Heart left ventricle (tissue), 16 donors: ENCODE results near the gene ATP1A1. TPM values are rescaled to one million over a fixed set of nuclear protein-coding genes. Genes with fewer than 3 reads are reported as not detected.

Source experiments
- ATAC-seq, 4 donors: fragments of 200-7000 bp; cut with Tn5 transposase; one replicate each; pipeline ENCODE4 v1.9.1; 2020 to 2022; ENCODE audit warnings: moderate library complexity in 4 of 4, mild to moderate bottlenecking in 3 of 4, moderate number of reproducible peaks in 1 of 4
- DNase-seq, 5 donors: peaks; one replicate each; pipeline ENCODE4 v3.0.0-alpha.2; 2020
- H3K27ac ChIP-seq, 12 donors: fragments of 200-600 bp; sonication (generic) in 4 of 12; one replicate each; pipeline versions ENCODE4 v1.5.0 to v1.8.0; 2016 to 2022; ENCODE audit warnings: mild to moderate bottlenecking in 2 of 12
- H3K27me3 ChIP-seq, 9 donors: fragments of 200-600 bp; sonication (generic) in 2 of 9; one replicate each; pipeline versions ENCODE4 v1.5.1 to v1.8.0; 2016 to 2022; ENCODE audit warnings: mild to moderate bottlenecking in 3 of 9
- H3K36me3 ChIP-seq, 9 donors: fragments of 200-600 bp; sonication (generic) in 2 of 9; one replicate each; pipeline versions ENCODE4 v1.5.0 to v1.8.0; 2018 to 2022; ENCODE audit warnings: mild to moderate bottlenecking in 2 of 9
- H3K4me1 ChIP-seq, 12 donors: fragments of 200-600 bp; sonication (generic) in 4 of 12; one replicate each; pipeline versions ENCODE4 v1.5.0 to v1.8.0; 2016 to 2022; ENCODE audit warnings: mild to moderate bottlenecking in 3 of 12
- H3K4me3 ChIP-seq, 12 donors: fragments of 200-600 bp; sonication (generic) in 4 of 12; one replicate each; pipeline versions ENCODE4 v1.5.0 to v1.8.0; 2017 to 2022; ENCODE audit warnings: mild to moderate bottlenecking in 9 of 12, moderate library complexity in 4 of 12
- H3K9me3 ChIP-seq, 12 donors: fragments of 200-600 bp; sonication (generic) in 4 of 12; one replicate each; pipeline versions ENCODE4 v1.5.0 to v1.8.0; 2016 to 2022; ENCODE audit warnings: mild to moderate bottlenecking in 1 of 12
- POLR2A ChIP-seq, 2 donors: fragments of 450-650 bp; IDR thresholded peaks; one replicate each; pipeline ENCODE4 v1.6.1; 2017; ENCODE audit warnings: antibody characterized with exemption in 2 of 2, mild to moderate bottlenecking in 2 of 2, moderate library complexity in 2 of 2
- WGBS, 4 donors: extraction: QIAGEN DNeasy Blood & Tissue Kit in 2 of 4; methylation state at CpG; one replicate each; pipeline versions ENCODE4 v1.1.5 to v1.1.7; 2013 to 2018; 5-methylcytosine and 5-hydroxymethylcytosine counted together
- intact Hi-C, 10 donors: fragments of 100-400 bp; cut with DNase I; formaldehyde crosslinking; loops; one replicate each; pipeline versions ENCODE4 v1.11.1 to v1.14.2; 2022
- polyA plus RNA-seq, 2 donors: library from polyadenylated mRNA; stranded (reverse); fragments of 200-250 nt; gene quantifications; one replicate each; pipeline ENCODE4 v1.2.3, GENCODE V29; 2013
- total RNA-seq, 9 donors: library from RNA; depleted of rRNA in 2 of 9; stranded (reverse); fragments of >200 nt in 2 of 9; fragmentation: NEBNext Ultra II Directional in 3 of 9; extraction: Animal tissue kit (Norgen Biotek cat#: 25700) in 3 of 9; gene quantifications; one replicate each; pipeline versions ENCODE4 v1.1.0 to v1.2.4, GENCODE V29; 2016 to 2023
- TF ChIP-seq, protein P1 (sequence below), 12 donors: fragments of 200-600 bp; sonication (generic) in 4 of 12; IDR thresholded peaks; one replicate each; pipeline versions ENCODE4 v1.5.0 to v1.8.0; 2018 to 2022; ENCODE audit warnings: antibody characterized with exemption in 12 of 12, mild to moderate bottlenecking in 5 of 12
- donor health status: ischemic (EF 13 %, LVEDD 7.1; RV severe dilation, severe dysfunction).
- donor health status: healthy with polysubstance abuse.
- donor health status: DM: no; HTN: yes; CAD: no.
- donor health status: DM: no; HTN: no; CAD: no.
- donor health status: ischemic (EF 25% LVEDD 6.9; RV normal size, moderate dysfunction).
- donor health status: ischemic (EF 25% LVEDD 5.7; RV mildly dilated, moderate dysfunction).
- donor health status: healthy.
- donor health status: DM: yes; HTN: yes; CAD: no.
- donor health status: ischemic (EF 35%, LVEDD 5.7; RV mildly dilated, moderate dysfunction).
- donor health status: nonischemic (EF 11% LVEDD 7.7; RV severe dilation, severe dysfunction).
- donor health status: DM: yes; HTN: yes; CAD: no.
- donor health status: PGD.
- donor health status: ischemic (EF 29% LVEDD 5.4; RV normal size, mild dysfunction).
- donor health status: nonischemic (EF 23%, LVEDD 6.1; RV moderate dilation, normal function).

Gene ATP1A1
- total and polyA plus RNA-seq, 11 donors: 115 to 896 (median 241) TPM

DNA sequence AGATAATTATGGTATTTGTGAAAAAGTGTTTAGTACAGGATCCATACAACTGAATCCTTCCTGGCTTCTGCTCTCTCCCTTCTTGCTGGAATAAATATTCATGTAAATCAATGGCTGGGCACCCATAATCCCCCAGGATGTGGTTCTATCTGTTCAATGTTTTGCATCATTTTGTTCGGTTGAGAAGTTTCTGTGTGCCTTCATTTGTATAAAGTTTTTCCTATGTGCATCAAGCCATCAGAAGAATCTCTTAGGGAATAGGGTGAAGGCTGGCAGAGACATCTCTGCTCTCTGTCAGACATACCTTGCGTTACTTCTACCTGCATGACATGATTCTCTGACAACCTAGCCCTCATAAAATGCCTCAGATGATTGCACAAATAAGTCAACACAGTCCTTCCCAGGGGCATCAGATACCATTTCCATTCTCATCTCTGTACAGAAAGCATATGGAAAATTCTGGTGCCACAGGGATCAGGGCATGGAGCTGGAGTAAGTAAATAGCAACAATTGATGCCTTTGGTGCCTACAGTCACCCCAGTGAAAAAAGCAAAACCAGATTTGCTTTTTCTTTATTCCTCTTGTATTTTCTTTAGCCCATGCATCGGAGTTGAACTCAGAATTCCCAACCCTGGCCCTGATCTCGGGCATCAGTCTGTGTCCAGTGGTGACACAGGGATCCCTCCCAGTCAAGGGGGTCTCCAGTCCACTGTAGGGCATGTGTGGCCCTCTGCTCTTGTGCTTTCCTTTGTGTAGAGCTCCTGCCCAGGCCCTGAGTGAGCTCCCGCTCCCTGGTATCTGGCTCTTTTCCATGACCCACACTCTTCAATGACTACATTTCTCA, 39.7 kb upstream of the ATP1A1 start:
- Histone ChIP-seq H3K36me3 (no peaks in the 10 kb centered on the region), H3K4me3 (no peak overlapping the region), H3K27ac (no peak overlapping the region), H3K27me3 (no peaks in the 10 kb centered on the region), H3K4me1 (peaks cover 0 to 21% (median 9%) of the 10 kb centered on the region in 12 donors), H3K9me3 (no peaks in the 10 kb centered on the region)
- DNase-seq: no peak
- TF ChIP-seq POLR2A (IDR thresholded peaks at IDR 0.05): no peak
- TF ChIP-seq, protein P1, sequence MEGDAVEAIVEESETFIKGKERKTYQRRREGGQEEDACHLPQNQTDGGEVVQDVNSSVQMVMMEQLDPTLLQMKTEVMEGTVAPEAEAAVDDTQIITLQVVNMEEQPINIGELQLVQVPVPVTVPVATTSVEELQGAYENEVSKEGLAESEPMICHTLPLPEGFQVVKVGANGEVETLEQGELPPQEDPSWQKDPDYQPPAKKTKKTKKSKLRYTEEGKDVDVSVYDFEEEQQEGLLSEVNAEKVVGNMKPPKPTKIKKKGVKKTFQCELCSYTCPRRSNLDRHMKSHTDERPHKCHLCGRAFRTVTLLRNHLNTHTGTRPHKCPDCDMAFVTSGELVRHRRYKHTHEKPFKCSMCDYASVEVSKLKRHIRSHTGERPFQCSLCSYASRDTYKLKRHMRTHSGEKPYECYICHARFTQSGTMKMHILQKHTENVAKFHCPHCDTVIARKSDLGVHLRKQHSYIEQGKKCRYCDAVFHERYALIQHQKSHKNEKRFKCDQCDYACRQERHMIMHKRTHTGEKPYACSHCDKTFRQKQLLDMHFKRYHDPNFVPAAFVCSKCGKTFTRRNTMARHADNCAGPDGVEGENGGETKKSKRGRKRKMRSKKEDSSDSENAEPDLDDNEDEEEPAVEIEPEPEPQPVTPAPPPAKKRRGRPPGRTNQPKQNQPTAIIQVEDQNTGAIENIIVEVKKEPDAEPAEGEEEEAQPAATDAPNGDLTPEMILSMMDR (IDR thresholded peaks at IDR 0.05): no peak
- 92 to 97% (median 96%) methylated on average over 5 of the region's 5 CpGs for WGBS, 4 donors
- no peak for ATAC-seq
- intact Hi-C loops: no loop called here

DNA sequence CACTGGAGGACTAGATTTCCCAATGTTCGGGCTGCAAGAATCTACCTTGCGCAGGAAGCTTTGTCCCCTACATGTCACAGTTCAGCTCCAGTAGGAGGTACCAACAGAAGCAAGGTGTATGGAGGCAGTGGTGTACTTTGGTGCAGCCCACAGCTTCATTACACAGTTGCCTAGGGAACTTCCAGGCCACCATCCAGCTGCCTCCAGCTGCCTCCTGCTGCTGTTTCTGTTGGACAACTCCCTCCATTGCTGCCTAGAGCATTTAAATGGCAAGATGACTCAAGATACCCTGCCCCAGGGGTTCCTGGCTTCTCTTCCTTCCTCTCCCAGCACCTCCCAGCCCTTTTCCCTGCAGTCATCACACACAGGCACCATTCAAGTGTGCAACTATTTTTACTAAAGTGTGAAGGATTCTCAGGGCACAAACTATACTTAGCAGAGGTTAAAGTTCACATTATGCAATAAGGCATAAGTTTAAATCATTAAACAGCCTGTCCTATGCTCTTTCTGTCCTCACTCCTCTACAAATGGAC, 39.0 kb upstream of the ATP1A1 start:
- intact Hi-C loops: no loop called here
- H3K9me3 ChIP-seq: no peaks in the 10 kb centered on the region
- peak in 3 of 4 donors; percentile 65 to 90 (median 81) for ATAC-seq
- H3K4me3 ChIP-seq: no peak overlapping the region
- TF ChIP-seq, protein P1 (IDR thresholded peaks at IDR 0.05): no peak
- no peak for TF ChIP-seq POLR2A (IDR thresholded peaks at IDR 0.05)
- no peak overlapping the region for H3K27ac ChIP-seq
- H3K36me3 ChIP-seq: no peaks in the 10 kb centered on the region
- WGBS, 4 donors: 81 to 96% (median 96%) methylated on average over 2 of the region's 2 CpGs
- H3K27me3 ChIP-seq: no peaks in the 10 kb centered on the region
- peaks cover 0 to 21% (median 9%) of the 10 kb centered on the region in 12 donors for H3K4me1 ChIP-seq
- peak in 3 of 5 donors; percentile 34 to 70 (median 68) for DNase-seq

DNA sequence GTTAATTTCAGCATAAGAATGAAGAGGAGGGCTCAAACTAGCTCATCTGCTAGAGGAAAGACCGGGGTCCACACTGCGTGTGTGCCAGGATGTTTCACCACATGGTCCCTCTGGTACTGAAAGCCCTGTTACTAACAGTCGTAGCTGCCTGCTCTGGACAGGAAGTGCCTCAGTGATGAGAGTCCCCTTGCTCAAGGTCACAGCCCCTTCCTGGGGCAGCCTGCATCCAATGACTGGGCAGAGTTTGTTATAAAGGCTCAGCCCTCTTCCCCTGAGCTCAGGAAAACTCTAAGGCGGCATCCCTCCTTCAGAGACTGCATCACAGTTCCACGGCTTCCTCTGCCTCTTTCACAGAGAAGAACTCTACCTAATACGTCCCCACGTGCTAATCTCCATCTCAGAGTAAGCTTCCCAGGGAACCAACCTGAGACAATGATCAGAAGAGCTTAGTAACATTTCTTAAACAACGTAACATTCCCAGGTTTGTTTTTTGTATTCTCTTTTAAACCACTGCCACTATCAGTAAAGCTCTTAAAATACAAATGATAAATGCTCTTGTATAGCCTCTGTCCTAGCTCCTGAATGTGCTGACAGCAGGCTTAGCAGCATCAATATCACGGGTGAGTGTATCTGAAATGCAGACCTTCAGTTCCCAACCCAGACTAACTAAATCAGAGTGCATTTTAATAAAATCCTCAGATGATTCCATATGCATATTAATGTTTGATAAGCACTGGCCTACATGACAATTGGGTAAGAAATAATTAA, 38.0 kb upstream of the ATP1A1 start:
- peaks cover 0 to 21% (median 9%) of the 10 kb centered on the region in 12 donors for H3K4me1 ChIP-seq
- intact Hi-C loops: no loop called here
- H3K27me3 ChIP-seq: no peaks in the 10 kb centered on the region
- no peak for TF ChIP-seq POLR2A (IDR thresholded peaks at IDR 0.05)
- TF ChIP-seq, protein P1 (IDR thresholded peaks at IDR 0.05): no peak
- no peaks in the 10 kb centered on the region for H3K36me3 ChIP-seq
- WGBS, 4 donors: 38 to 46% (median 41%) methylated on average over 9 of the region's 9 CpGs
- no peak for DNase-seq
- ATAC-seq: peak; percentile 43 to 67 (median 52)
- H3K9me3 ChIP-seq: no peaks in the 10 kb centered on the region
- no peak overlapping the region for H3K27ac ChIP-seq
- no peak overlapping the region for H3K4me3 ChIP-seq
